Kidney capillary endothelial cell (primary cell): ENCODE data around the gene FADD.

Source experiments
- DNase-seq: peaks from one replicate; pipeline ENCODE4 v3.0.0-alpha.2; 2018; ENCODE audit warnings: low spot score

FADD gene

DNA sequence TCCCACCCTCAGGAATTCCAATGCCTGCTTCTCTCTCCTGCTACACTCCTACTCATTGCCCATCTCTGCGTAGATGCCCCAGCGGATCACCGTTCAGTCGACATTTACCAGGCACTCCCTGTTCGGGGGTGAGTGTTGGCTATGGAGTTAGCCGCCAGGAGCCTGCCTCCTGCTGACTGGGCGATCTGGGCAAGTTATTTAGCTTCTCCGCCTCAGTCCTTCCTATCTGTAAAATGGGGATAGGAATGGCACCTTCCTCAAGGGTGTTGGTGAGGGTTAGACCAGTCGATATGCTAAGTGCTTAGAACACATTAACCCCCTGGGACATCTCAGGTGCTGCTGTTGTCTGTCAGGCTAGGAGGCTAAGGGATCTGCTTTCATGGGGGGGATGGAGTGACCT is 30.9 kb downstream of the FADD start:
- DNase-seq = no peak

DNA sequence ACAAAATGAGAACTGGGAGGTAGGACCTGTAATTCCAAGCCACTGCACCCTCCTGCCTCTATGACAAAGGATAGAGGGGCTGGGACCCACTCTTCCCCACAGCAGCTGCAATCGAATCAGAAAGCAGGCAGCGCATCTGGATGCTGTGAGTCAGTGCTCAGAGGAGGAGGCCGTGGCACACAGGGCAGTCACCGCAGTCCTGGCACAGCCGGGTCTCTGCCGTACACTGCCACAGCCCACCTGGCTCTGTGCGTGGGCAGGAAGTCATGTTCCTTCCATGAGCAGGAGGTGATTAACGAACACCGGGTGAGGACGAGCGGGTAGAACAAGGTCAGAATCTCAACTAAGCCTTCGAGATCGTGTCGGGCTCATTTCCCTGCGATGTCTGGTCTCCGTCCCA is 37.2 kb downstream of the FADD start:
- DNase-seq = no peak

DNA sequence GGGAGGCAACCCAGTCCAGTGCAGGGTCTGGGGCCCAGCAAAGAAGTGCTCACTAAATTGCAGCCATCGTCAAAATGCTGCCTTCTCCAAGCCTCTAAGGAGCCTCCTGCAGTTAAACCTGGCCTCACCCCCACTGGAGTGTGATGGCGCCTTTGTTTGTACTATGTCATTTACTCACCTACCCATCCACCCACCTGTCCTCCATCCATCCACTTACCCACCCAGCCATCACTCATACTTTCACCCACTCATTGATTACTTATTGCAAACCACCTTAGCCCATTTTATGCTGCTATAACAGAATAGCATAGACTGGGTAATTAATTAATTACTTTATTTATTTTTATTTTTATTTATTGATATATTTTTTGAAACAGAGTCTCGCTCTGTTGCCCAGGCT is 38.6 kb downstream of the FADD start:
- no peak for DNase-seq

DNA sequence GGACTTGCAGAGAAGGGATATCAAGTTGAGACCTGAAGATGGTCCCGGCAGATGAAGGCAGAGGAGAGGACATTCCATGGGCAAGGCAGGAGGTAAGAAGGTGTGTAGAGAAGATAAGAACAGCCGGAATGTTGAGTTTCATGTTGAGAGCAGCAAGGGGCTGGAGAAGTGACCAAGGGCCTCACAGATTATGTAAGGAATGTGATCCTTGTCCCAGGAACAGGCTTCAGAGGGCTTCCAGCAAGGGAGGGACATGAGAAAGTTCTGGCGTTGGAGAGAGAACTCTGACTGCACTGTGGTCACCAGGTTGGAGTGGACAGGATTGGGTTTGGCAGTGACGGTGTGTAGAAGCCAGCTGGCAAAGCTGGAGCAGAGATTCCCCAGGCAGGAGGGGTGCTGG is 39.8 kb downstream of the FADD start:
- no peak for DNase-seq

DNA sequence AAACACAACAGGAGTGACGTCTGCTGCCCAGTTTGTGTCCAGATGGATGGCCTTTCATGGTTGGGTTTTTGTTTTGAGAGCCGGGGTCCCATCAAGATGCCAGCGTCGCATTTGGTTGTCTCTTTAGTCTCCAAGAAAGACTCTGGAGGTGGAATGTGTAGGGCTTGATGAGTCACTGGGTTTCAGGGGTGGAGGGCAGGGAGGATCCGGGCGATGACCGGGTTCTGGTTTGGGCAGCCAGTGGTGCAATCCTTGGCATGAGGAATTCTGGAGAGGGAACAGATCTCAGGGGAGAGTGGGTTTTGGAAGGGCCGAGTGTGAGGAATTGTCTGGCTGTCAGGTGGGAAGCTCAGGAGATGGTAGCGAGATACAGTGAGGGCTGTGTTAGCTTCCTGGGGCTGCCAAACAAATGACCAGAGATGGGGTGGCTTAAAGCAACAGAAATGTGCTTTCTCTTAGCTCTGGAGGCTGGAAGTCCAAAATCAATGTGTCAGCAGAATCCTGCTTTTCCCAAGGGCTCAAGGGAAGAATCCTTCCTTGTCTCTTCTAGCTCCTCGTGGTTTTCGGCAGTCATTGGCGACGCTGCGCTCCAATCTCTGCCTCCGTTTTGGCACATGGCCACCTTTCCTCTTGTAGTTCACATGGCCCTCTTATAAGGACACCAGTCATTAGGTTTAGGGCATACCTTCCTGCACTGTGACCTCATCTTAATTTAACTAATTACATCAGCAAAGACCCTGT is 41.0 kb downstream of the FADD start:
- no peak for DNase-seq

DNA sequence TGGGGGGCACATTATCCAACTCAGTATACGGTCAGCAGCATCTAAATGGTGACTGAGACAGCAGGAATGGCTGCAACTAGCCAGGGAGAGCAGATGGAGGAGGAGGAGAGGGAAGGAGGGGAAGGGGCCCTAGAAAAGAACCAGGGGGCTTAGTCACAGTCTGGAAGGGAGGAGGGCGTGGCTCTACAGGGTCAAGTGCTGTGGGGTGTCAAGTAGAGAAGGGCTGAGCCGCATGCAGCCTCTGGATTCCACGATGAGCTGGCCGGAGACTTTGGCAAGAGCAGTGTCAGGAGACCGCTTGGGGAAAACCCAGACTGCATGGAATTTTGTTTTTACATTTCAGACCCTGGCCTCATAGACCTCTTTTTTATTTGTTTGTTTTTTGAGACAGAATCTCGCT is 41.6 kb downstream of the FADD start:
- no peak for DNase-seq

DNA sequence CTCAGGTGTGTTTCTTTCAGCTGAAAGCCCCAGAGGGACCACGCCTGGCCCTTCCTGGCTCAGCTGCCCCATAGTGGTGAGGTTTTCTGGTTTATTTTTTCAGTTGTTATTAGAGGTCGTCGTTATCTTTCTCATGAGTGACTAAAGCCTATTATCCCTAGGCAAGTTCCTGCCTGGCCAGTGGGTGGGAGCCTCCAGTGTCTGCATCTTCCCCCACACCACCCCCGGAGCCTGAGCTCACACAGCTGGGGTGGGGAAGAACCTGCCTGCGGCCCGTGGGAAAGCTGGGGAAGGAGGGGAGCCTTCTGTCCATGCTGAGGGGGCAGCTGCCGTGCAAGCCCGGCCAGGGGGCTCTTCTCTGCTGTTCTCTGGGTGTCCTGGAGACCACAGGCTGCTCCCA is 43.1 kb downstream of the FADD start:
- DNase-seq = no peak

DNA sequence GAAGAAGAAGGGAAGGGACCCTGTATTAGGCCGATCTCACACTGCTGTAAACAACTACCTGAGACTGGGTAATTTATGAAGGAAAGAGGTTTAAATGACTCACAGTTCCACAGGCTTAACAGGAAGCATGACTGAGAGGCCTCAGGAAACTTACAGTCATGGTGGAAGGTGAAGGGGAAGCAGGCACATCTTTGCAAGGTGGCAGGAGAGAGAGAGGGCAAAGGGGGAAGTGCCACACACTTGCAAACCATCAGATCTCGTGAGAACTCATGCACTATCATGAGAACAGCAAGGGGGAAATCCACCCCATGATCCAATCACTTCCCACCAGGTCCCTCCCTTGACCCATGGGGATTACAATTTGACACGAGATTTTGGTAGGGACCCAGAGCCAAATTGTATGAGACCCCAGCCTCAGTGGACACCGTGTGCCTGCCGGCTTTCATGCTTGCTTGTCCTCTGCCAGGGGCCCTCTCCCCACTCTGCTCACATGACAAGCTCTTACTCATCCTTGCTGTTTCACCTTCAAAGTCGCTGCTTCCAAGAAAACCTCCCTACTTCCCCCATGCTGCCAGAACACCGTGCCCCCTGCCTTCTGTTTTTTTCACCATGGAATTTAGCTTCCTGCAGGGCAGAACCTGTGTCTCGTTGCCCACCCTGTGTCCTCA is 44.1 kb downstream of the FADD start:
- no peak for DNase-seq

DNA sequence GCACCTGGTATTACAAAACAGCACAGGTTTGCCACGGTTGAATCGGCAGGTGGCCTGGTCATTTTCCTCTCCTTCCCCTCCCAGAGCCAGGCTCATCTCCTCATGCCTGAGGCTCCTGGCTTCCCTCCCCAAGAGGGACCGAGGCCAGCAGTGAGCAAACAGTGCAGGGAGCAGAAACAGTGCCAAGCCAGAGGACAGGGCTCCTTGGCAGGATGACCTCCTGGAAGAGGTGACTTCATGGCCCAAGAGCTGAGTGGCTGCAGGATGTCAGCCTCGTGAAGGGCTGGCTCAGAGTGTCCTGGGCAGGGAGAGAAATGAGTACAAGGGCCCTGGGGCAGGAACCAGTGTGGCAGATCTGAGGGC is 44.6 kb downstream of the FADD start:
- DNase-seq = no peak

DNA sequence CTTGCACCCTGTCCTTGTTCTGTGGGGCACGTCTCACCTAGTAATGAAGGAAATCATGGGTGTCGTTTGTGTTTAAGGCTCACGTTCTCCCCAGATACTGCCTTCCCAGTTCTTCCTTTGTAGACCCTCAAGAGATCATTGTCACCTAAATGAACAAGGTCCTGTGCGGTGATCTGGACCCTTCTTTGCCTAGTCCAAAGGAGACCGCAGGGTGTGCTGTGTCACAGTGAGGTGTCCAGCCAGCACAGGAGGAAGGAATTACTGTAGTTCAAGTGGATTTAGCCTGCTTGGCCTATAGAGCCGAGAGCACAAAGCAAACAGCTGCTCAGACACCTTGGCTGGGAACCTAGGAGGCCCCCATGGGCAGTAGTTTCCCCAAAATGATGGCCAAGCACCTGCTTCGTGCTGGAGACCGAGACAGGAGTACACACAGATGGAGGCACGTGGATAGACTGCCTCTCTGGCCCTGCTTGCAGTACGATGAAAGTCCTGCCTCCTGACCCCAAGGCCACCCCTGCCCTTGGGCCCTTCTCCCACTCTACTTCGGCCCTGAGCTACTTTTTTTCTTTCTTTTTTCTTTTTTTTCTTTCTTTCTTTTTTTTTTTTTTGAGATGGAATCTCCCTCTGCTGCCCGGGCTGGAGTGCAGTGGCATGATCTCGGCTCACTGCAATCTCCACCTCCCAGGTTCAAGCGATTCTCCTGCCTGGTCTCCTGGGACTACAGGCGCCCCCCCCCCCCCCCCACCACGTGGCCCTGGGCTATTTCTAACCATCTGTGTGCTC is 48.0 kb downstream of the FADD start:
- DNase-seq = no peak

DNA sequence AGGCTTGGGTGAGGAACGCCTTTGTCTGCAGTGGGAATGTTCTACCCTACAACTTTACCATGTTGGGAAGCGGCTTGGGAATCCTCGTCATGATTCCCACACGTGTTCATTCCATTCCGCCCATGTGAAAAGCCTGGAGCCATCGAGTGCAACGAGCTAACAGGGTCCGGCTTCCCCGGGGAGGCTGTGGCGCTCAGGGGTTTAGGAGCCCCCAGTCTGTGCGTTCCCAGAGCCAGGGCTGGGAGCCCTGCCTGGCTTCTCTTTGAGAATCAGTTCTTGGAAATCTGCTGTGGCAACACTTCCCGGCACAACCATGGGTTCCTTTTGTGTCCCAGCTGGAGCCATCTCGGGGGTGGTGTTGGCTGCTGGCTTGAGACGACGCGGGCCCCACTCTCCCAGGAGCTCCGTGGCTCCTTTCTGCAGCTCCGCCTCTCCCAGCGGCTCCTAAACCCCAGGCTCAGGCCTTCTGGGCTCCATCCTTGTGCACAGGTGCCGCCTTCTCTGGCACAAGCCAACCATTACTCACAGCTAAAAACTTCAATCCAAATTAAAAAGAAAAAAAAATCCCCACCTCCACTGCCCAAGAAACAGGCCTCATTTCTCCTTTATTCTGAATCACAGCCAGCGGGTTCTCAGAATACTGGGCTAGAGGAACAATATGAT is 48.7 kb downstream of the FADD start:
- no peak for DNase-seq

DNA sequence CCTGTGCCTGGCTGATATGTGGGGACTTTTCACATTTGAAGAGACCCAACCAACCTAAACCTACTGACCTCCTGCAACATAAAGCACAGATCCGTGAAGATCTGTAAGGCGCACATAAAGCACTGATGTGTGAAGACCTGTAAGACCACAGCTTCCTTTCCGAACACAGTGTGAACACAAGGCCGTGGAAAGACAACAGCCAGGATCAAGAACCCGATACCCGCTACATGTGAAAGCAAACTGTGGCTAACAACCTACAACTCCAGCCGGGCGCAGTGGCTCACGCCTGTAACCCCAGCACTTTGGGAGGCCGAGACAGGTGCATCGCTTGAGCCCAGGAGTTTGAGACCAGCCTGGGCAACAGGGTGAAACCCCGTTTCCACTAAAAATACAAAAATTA is 49.7 kb downstream of the FADD start:
- no peak for DNase-seq

DNA sequence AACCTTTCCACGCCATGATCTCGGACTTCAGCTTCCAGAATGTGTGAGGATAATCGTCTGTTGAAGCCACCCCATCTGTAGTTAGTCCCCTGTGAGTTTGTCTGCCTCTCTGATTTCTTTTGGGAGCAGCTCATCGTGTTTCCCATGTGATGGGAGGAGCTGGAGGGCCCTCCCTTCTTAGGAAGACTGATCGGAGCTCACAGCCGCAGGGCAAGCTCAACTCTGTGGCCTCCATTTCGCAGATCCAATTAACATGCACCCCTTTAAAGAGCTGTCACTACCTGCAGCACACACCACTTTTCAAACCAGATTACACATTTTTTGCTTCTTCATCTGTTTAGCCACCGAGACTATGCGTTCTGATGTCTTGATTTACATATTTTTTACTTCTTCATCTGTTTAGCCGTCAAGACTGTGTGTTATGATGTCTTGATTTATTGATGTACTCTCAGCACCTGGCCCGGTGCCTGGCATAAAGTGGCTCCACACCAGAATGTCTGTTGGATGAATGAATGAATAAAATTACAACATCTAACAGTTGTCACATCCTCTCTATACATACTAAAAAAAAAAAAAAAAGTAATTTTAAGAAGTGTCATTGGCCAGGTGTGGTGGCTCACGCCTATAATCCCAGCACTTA is 52.5 kb downstream of the FADD start:
- no peak for DNase-seq
